Memory B cell (primary cell): ENCODE data around the gene ZNHIT1.
"Not testable (repeated sequence)": the region's sequence is repeated elsewhere in the genome, so short reads cannot be mapped to it uniquely, and the experiment has no call there.

ENCODE experiments used
- ATAC-seq: fragments of 150-1000 bp; cut with Tn5 transposase; 2 replicates; pipeline ENCODE4 v1.10.0; 2021; ENCODE audit warnings: low read depth, mild to moderate bottlenecking, moderate library complexity
- DNase-seq, 2 donors: peaks; one replicate each; pipeline ENCODE4 v3.0.0; 2022; ENCODE audit warnings: low spot score in 2 of 2
- H3K27ac Mint-ChIP-seq: one replicate; pipeline ENCODE4 v1.8.0; 2022; ENCODE audit warnings: mild to moderate bottlenecking, moderate library complexity, mixed read lengths
- H3K27me3 Mint-ChIP-seq: one replicate; pipeline ENCODE4 v1.8.0; 2022; ENCODE audit warnings: mixed read lengths
- H3K36me3 Mint-ChIP-seq: one replicate; pipeline ENCODE4 v1.8.0; 2022; ENCODE audit warnings: mild to moderate bottlenecking, mixed read lengths
- H3K4me1 Mint-ChIP-seq: one replicate; pipeline ENCODE4 v1.8.0; 2022; ENCODE audit warnings: mixed read lengths
- H3K4me3 Mint-ChIP-seq: one replicate; pipeline ENCODE4 v1.8.0; 2022; ENCODE audit warnings: mild to moderate bottlenecking, moderate library complexity, mixed read lengths
- H3K9me3 Mint-ChIP-seq: one replicate; pipeline ENCODE4 v1.8.0; 2022; ENCODE audit warnings: mixed read lengths

ZNHIT1 gene

GRCh38 chr7:101201695-101202602, 16.0 kb upstream of the ZNHIT1 start:
- Mint-ChIP-seq H3K27me3 (peaks cover 10% of the 10 kb centered on the region), H3K4me3 (peak overlapping the region; percentile 50)

GRCh38 chr7:101202603-101202918, 15.4 kb upstream of the ZNHIT1 start:
- Mint-ChIP-seq H3K27me3 (peaks cover 10% of the 10 kb centered on the region), H3K4me3 (no peak overlapping the region), H3K36me3 (peaks cover 10% of the 10 kb centered on the region), H3K9me3 (no peaks in the 10 kb centered on the region), H3K4me1 (peaks cover 15% of the 10 kb centered on the region), H3K27ac (no peak overlapping the region)
- no peak for ATAC-seq
- no peak for DNase-seq

More at GRCh38 chr7:101201695-101202602, 16.0 kb upstream of the ZNHIT1 start:
- ATAC-seq (peak; percentile 86), DNase-seq (no peak)
- H3K4me1 Mint-ChIP-seq = peaks cover 15% of the 10 kb centered on the region
- H3K9me3 Mint-ChIP-seq = no peaks in the 10 kb centered on the region
- H3K36me3 Mint-ChIP-seq = peaks cover 10% of the 10 kb centered on the region
- no peak overlapping the region for H3K27ac Mint-ChIP-seq

GRCh38 chr7:101203740-101204738, 13.9 kb upstream of the ZNHIT1 start:
- not testable (repeated sequence) for H3K27ac Mint-ChIP-seq

GRCh38 chr7:101205901-101206664, 11.9 kb upstream of the ZNHIT1 start:
- Mint-ChIP-seq H3K4me1 (peaks cover 16% of the 10 kb centered on the region), H3K27ac (no peak overlapping the region)

More at GRCh38 chr7:101203740-101204738, 13.9 kb upstream of the ZNHIT1 start:
- Mint-ChIP-seq H3K4me1 (peaks cover 17% of the 10 kb centered on the region), H3K36me3 (peaks cover 12% of the 10 kb centered on the region), H3K27me3 (peaks cover 10% of the 10 kb centered on the region), H3K4me3 (peak overlapping the region; percentile 56)
- not testable (repeated sequence) for H3K9me3 Mint-ChIP-seq, DNase-seq, ATAC-seq

GRCh38 chr7:101206665-101207042, 11.3 kb upstream of the ZNHIT1 start:
- H3K4me3 Mint-ChIP-seq = no peak overlapping the region
- ATAC-seq = no peak
- H3K4me1 Mint-ChIP-seq = peaks cover 14% of the 10 kb centered on the region
- no peak overlapping the region for H3K27ac Mint-ChIP-seq
- H3K9me3 Mint-ChIP-seq = no peaks in the 10 kb centered on the region
- peaks cover under 1% of the 10 kb centered on the region for H3K27me3 Mint-ChIP-seq
- peaks cover 15% of the 10 kb centered on the region for H3K36me3 Mint-ChIP-seq
- no peak for DNase-seq

More at GRCh38 chr7:101205901-101206664, 11.9 kb upstream of the ZNHIT1 start:
- Mint-ChIP-seq H3K27me3 (peaks cover 2% of the 10 kb centered on the region), H3K36me3 (peaks cover 15% of the 10 kb centered on the region), H3K4me3 (no peak overlapping the region), H3K9me3 (no peaks in the 10 kb centered on the region)
- DNase-seq (no peak), ATAC-seq (no peak)

GRCh38 chr7:101207459-101207858, 10.5 kb upstream of the ZNHIT1 start:
- Mint-ChIP-seq H3K9me3 (no peaks in the 10 kb centered on the region), H3K27ac (no peak overlapping the region), H3K36me3 (peaks cover 15% of the 10 kb centered on the region), H3K4me1 (peaks cover 13% of the 10 kb centered on the region), H3K4me3 (no peak overlapping the region), H3K27me3 (no peaks in the 10 kb centered on the region)
- ATAC-seq (no peak), DNase-seq (no peak)

GRCh38 chr7:101208794-101209193, 9.2 kb upstream of the ZNHIT1 start:
- Mint-ChIP-seq H3K4me1 (peaks cover 4% of the 10 kb centered on the region), H3K36me3 (peaks cover 15% of the 10 kb centered on the region), H3K9me3 (no peaks in the 10 kb centered on the region), H3K27me3 (no peaks in the 10 kb centered on the region), H3K27ac (no peak overlapping the region), H3K4me3 (no peak overlapping the region)
- DNase-seq (no peak), ATAC-seq (no peak)

GRCh38 chr7:101210143-101210542, 7.8 kb upstream of the ZNHIT1 start:
- ATAC-seq = no peak

GRCh38 chr7:101211501-101211900, 6.5 kb upstream of the ZNHIT1 start:
- Mint-ChIP-seq H3K36me3 (peaks cover 15% of the 10 kb centered on the region), H3K27ac (no peak overlapping the region), H3K4me1 (peaks cover 6% of the 10 kb centered on the region), H3K27me3 (no peaks in the 10 kb centered on the region), H3K9me3 (no peaks in the 10 kb centered on the region), H3K4me3 (no peak overlapping the region)
- ATAC-seq (no peak), DNase-seq (no peak)

More at GRCh38 chr7:101210143-101210542, 7.8 kb upstream of the ZNHIT1 start:
- no peak for DNase-seq
- Mint-ChIP-seq H3K27ac (no peak overlapping the region), H3K4me3 (no peak overlapping the region), H3K9me3 (no peaks in the 10 kb centered on the region), H3K27me3 (no peaks in the 10 kb centered on the region), H3K4me1 (peaks cover 3% of the 10 kb centered on the region), H3K36me3 (peaks cover 19% of the 10 kb centered on the region)

GRCh38 chr7:101212014-101212413, 6.0 kb upstream of the ZNHIT1 start:
- Mint-ChIP-seq H3K4me3 (no peak overlapping the region), H3K27me3 (no peaks in the 10 kb centered on the region), H3K27ac (no peak overlapping the region), H3K36me3 (peaks cover 13% of the 10 kb centered on the region), H3K4me1 (peaks cover 9% of the 10 kb centered on the region), H3K9me3 (no peaks in the 10 kb centered on the region)
- DNase-seq (no peak), ATAC-seq (no peak)

- no peak overlapping the region for H3K27ac Mint-ChIP-seq
- H3K4me3 Mint-ChIP-seq = peak overlapping the region; percentile 96
- no peaks in the 10 kb centered on the region for H3K27me3 Mint-ChIP-seq
- peaks cover 6% of the 10 kb centered on the region for H3K36me3 Mint-ChIP-seq
- DNase-seq (no peak), ATAC-seq (no peak)
- peaks cover 16% of the 10 kb centered on the region for H3K4me1 Mint-ChIP-seq
- H3K9me3 Mint-ChIP-seq = no peaks in the 10 kb centered on the region
Measured at GRCh38 chr7:101216001-101216859, 1.7 kb upstream of the ZNHIT1 start.

GRCh38 chr7:101216860-101217387, 1.0 kb upstream of the ZNHIT1 start:
- DNase-seq (no peak), ATAC-seq (no peak)
- Mint-ChIP-seq H3K4me1 (peaks cover 20% of the 10 kb centered on the region), H3K27ac (peak overlapping the region; percentile 93), H3K27me3 (no peaks in the 10 kb centered on the region), H3K4me3 (peak overlapping the region; percentile 96), H3K9me3 (no peaks in the 10 kb centered on the region), H3K36me3 (peaks cover 10% of the 10 kb centered on the region)
